ENCODE measurements around the gene CLEC18C.
"Not testable (repeated sequence)": the region's sequence is repeated elsewhere in the genome, so short reads cannot be mapped to it uniquely, and the experiment has no call there.

Gene CLEC18C

GRCh38 chr16:70218586-70218985 lies 45.0 kb downstream of the CLEC18C start:
- not testable (repeated sequence) for DNase-seq (ENCODE audit: low spot score)

GRCh38 chr16:70222574-70222973 lies 49.0 kb downstream of the CLEC18C start:
- DNase-seq (ENCODE audit: low spot score) = not testable (repeated sequence)

- DNase-seq (ENCODE audit: low spot score) = not testable (repeated sequence)
Observed at GRCh38 chr16:70223216-70223615, 49.6 kb downstream of the CLEC18C start.

- DNase-seq (ENCODE audit: low spot score) = not testable (repeated sequence)
Observed at GRCh38 chr16:70223971-70224513, 50.5 kb downstream of the CLEC18C start.

GRCh38 chr16:70224645-70225044 lies 51.1 kb downstream of the CLEC18C start:
- not testable (repeated sequence) for DNase-seq (ENCODE audit: low spot score)

- DNase-seq (ENCODE audit: low spot score) = not testable (repeated sequence)
Observed at GRCh38 chr16:70225430-70225829, 51.8 kb downstream of the CLEC18C start.

GRCh38 chr16:70226024-70226423 lies 52.4 kb downstream of the CLEC18C start:
- not testable (repeated sequence) for DNase-seq (ENCODE audit: low spot score)

- DNase-seq (ENCODE audit: low spot score) = not testable (repeated sequence)
Observed at GRCh38 chr16:70231831-70232230, 58.2 kb downstream of the CLEC18C start.
